ENCODE data around the gene ERC2.

- TF ChIP-seq, protein P1, sequence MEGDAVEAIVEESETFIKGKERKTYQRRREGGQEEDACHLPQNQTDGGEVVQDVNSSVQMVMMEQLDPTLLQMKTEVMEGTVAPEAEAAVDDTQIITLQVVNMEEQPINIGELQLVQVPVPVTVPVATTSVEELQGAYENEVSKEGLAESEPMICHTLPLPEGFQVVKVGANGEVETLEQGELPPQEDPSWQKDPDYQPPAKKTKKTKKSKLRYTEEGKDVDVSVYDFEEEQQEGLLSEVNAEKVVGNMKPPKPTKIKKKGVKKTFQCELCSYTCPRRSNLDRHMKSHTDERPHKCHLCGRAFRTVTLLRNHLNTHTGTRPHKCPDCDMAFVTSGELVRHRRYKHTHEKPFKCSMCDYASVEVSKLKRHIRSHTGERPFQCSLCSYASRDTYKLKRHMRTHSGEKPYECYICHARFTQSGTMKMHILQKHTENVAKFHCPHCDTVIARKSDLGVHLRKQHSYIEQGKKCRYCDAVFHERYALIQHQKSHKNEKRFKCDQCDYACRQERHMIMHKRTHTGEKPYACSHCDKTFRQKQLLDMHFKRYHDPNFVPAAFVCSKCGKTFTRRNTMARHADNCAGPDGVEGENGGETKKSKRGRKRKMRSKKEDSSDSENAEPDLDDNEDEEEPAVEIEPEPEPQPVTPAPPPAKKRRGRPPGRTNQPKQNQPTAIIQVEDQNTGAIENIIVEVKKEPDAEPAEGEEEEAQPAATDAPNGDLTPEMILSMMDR (IDR thresholded peaks at IDR 0.05), result no peak
- TF ChIP-seq ZFX (IDR thresholded peaks at IDR 0.05; ENCODE audit: borderline replicate concordance), result no peak
Measured at GRCh38 chr3:56123487-56123886, 344.8 kb downstream of the ERC2 start.

Data from 22Rv1 (cell line).